ENCODE measurements around the gene OXA1L.
"Not testable (repeated sequence)": the region's sequence is repeated elsewhere in the genome, so short reads cannot be mapped to it uniquely, and the experiment has no call there.

Gene OXA1L

DNA sequence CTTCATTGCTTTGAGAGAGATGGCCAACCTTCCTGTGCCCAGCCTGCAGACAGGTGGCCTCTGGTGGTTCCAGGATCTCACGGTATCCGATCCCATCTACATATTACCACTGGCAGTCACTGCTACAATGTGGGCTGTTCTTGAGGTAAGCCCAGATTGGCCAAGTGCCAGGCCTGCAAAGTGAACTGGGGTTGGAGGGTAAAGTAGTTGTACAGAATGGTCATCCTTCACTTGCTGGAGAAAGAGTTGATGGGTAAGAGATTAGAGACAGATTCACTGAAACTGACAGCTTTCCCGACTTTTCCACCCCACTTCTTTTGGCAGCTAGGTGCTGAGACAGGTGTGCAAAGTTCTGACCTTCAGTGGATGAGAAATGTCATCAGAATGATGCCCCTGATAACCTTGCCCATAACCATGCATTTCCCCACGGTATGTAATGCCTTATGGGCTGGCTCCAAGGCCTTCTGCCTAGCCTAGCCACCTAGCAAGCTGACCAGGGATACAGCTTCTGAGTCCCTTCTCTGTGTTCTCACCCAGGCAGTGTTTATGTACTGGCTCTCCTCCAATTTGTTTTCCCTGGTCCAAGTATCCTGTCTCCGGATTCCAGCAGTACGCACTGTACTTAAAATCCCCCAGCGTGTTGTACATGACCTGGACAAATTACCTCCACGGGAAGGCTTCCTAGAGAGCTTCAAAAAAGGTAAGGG, 4.1 kb downstream of the OXA1L start:
- DNase-seq = no peak

DNA sequence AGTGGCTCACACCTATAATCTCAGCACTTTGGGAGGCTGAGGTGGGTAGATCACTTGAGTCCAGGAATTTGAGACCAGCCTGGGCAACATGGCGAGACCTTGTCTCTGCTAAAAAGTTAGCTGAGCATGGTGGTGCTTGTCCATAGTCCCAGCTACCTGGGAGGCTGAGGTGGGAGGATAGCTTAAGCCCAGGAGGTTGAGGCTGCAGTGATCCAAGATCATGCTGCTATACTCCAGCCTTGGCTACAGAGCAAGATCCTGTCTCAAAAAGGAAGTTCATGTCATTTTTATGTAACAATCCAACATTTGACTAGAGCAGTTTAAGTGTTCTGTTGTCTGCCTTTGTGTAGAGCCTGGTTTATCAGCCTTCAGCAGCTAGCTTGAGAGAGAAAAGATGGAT, 6.2 kb downstream of the OXA1L start:
- no peak for DNase-seq

DNA sequence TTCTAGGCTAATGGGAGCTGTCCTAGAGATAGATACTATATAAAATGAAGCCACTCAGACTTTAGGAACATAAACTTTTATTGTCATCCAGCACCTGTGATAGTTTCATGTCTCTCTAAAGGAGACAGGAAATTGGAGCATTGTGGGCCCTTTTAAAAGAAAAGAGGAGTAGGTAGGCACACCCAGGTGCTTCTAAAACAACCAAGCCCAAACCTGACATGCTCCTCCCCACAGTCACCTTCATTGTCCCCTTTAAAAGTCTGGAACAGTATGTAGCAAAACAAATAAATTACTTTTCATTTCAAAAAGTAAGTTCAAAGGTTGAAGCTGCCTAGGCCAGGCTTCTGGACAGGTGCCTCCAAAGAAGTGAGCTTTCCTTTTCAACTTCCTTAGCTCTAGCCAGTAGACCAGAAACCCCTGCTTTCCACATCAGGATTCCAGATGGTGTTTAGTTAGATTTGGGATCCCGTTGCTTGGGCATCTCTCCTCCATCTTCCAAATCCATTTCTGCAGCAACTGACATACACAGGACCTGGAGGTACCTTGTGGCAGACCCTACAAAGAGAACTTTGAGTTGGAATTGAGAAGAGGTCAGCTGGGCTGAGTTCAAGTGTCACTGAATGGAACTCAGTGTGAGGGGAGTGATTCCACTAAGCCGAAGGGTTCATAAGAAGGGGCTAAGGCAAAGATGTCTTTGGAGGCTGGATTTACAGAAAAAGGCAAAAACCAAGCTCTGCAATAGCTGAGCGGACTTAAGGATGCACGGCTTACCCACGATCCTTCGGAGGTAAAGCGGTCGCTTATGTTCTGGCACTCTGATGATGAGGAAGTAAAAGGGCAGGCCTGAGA, 6.9 kb downstream of the OXA1L start:
- no peak for DNase-seq

DNA sequence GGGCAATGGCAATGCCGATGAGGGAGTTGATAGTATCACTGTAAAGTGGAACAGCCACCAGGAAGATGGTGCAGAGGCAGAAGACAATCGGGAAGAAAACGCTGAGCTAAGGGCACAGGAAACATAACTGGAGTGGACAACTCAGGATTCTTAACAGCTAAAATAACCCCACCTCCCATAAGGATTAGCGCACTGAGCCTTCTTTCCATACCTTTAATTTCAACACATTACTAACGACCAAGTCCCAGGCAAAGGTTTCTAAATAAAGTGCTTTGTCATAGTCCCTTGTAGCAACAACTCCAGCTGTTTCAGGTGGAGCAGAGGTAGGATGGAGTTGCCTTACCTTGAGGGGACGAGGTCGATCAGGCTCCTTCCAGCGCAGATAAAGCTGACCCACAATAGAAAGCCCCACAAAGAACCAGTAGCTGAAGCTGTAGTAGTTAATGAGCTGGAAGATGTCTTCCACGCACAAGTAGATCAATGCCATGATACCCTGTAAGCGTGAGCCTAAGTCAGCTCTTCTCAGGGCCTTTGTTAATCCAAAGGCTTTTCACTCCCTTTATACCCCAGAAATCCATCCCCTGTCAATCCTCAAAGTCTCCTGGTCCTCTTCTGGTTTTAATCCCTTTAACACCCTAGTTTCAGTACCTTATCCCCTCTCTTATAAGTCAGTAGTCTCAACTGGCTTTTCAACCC, 7.7 kb downstream of the OXA1L start:
- DNase-seq = no peak

DNA sequence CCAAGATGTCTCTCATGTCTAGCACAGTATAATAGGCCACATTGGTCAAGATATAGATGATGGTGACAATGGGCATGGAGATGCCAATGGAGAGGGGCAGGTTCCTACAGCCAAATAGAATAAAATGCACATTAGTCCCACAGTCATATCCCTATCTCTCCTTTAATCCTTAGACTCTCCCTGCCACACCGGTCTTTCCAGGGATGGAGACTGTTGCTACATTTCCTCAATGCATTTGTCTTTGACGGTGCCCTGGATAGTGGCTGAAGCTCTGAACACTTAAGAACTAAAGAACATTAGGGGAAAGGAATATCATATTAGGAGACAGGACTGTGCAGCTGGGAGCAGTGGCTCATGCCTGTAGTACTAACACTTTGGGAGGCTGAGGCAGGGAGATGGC, 9.7 kb downstream of the OXA1L start:
- no peak for DNase-seq

DNA sequence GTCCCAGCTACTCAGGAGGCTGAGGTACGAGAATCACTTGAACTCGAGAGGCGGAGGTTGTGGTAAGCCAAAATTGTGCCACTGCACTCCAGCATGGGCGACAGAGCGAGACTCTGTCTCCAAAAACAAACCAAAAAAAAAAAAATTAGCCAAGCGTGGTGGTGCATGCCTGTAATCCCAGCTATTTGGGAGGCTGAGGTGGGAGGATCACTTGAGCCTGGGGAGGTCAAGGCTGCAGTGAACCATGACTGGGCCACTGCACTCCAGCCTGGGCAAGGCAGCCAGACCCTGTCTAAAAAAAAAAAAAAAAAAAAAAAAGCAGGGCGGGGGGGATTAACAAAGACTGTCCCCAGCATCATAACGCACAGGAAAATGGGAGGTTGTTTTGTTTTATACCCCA, 10.4 kb downstream of the OXA1L start:
- DNase-seq = not testable (repeated sequence)

DNA sequence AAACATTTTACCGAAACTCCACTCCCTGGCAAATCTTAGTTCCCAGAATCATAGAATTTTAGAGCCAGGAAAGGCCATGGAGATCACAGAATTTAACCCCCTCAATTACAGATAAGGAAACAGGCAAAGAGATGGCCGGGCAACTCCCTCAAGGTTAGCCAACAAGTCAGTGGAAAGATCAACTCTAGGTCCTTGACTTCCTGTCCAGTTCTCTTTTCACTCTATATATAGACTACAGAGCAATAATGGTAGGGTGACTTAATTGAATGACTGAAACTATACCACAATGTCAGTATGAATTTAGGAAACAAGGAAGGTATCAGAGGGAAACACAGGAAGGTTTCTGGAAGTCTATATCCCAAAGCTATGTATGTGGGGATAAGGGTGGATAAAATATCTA, 11.6 kb downstream of the OXA1L start:
- no peak for DNase-seq

DNA sequence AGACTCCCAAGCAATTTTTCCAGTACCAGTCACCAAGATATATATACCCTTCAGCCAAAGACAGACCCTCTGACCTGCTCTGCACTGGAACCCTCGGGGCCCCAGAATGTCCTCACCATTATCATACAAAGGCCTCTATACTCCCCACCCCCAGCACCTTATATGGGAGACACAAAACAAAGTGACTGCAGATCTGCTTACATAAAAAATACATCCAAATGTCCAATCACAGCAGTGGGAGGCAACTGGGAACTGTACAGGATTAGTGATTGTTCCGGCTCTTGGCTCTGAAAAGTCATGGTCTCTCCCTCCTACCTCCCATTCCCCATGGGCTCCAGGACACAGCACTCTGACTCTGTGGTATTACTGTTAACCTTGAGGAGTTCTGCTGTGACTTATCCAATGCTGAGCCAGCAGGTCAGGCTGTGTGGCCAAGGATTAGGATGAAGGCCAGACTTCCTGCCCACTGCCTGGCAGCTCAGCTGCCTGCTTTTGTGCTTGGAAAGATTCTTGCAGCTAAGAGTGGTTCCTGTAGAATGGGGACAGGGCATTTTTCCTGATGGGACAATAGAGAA, 13.7 kb downstream of the OXA1L start:
- no peak for DNase-seq

DNA sequence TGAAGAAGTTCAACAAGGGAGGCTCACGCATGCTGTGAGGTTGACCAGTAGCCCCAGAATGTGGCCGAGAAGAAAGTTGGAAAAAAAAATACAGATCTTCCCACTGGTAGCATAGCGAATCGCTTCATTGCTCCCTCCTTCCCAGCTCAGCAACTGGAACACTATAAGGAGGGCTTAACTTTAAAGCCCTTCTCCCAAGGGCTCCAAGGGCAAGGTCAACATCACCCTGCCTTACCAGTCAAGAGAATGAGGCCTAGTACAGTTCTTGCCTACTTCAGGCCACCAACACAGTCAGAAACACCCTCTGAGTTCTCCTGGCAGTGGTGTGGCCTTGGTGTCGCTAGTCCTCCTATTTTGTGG, 14.4 kb downstream of the OXA1L start:
- DNase-seq = no peak

DNA sequence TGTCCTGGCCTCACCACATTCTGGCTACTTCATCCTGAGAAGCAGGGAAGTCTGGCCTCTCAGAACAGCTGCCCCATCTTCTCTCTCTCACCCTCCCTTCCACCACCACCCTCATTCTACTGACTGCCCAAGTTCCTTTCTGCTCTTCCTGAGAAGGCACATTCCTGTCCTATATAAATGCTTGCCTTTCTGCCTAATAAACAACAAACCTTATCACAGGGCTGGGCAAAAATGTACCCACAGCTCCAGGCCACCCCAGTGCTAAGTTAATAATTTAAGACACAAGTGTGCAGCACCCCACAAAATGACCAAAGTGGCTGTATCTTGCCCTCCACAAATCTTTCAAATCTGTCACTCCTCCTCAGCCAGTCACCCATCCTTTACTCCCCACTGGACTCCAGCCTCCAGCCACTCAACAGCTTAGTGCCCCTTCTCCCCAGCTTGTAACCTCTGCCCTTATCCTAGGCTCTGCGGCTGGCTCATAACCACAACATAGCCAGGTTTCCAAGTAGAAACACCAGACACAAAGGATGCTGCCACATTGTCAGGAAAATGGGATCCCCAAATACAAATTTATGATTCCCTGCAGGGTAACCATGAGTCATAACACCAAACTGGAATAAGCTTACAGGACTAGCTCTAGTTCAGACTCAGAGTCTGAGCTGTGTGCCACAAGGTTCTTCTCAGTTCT, 15.0 kb downstream of the OXA1L start:
- no peak for DNase-seq

DNA sequence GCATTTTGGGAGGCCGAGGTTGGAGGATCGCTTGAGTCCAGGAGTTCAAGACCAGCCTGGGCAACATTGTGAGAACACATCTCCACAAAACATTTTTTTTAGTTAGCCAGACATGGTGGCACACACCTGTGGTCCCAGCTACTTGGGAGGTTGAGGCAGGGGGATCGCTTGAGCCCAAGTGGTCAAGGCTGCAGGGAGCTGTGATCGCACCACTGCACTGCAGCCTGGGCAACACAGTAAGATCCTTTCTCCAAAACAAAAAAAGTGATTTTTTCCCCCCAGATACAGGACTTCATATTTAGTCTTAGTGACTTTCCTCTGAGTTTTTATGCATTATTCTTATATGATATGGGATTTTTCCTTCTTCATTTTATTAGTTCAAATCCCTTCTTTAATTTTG, 20.2 kb downstream of the OXA1L start:
- DNase-seq = no peak

DNA sequence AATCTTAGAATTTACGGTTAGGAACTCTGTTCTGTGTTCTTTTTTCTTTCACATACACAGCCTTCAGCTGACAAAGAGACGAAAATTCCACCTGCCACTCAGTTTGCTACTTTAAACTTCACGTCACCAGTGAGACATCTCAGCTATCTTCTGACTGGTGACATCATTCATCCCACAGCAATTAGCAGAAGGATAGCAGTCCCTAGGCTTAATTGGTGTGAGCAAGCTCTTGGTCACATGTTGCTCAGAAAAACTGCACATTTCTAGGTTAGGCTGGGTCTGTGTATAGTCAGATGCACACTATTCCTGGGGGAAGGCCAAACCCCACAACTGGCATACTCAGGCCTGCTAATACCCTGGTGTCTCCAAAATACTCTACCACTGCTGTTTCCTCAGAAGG, 24.8 kb downstream of the OXA1L start:
- no peak for DNase-seq

DNA sequence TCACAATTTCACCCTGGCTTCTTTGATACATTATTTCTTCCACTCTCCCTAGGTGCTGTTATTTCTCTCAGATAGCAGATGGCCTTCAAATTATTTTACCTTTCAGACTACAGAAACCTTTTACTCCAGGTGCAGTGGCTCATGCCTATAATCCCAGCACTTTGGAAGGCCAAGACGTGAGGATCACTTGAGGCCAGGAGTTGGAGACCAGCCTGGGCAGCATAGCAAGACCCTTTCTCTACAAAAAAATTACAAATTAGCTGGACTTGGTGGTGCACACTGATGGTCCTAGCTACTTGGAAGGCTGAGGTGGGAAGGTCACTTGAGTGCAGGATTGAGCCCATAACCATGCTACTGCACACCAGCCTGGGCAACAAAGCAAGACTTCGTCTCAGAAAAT, 25.7 kb downstream of the OXA1L start:
- no peak for DNase-seq

DNA sequence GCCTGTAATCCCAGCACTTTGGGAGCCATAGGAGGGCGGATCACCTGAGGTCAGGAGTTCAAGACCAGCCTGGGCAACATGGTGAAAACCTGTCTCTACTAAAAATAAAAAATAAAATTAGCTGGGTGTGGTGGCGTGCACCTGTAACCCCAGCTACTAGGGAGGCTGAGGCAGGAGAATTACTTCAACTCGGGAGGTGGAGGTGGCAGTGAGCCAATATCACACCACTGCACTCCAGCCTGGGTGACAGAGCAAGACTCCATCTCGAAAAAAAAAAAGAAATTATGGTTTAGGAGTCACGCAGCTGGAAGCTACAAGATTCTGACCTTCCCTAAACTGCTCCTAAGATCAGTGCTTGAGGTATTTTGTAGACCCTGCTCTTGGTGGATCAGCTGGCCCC, 27.1 kb downstream of the OXA1L start:
- DNase-seq = not testable (repeated sequence)

DNA sequence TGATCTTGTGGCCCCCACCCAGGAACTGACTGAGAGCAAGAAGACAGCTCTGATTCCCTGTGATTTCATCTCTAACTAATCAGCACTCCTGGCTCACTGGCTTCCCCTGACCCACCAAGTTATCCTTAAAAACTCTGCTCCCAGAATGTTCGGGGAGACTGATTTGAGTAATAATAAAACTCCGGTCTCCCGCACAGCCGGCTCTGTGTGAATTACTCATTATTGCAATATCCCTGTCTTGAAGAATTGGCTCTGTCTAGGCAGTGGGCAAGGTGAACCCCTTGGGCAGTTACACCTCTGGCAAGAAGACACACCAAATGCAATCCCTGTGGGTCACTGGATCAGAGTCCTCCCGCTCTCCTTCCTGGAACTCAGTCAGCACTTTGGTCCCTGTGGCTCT, 27.5 kb downstream of the OXA1L start:
- no peak for DNase-seq

DNA sequence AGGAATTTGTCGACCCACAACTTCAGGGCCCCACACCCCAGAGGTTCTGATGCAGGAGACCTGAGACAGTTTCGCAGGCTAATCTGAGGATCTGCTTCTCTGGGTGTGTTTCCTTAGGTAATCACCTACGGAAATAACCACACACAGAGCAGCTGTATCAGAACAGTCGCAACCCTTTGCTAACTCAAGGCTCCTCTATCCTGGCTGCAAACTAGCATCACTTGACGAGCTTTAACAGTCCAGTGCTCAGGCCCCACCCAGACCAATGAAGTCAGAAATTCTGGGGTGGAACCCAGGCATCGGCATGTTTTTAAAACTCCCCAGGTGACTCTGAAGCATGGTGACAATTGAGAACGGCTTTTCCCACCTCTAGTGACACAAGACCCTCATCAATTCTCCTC, 28.1 kb downstream of the OXA1L start:
- no peak for DNase-seq

DNA sequence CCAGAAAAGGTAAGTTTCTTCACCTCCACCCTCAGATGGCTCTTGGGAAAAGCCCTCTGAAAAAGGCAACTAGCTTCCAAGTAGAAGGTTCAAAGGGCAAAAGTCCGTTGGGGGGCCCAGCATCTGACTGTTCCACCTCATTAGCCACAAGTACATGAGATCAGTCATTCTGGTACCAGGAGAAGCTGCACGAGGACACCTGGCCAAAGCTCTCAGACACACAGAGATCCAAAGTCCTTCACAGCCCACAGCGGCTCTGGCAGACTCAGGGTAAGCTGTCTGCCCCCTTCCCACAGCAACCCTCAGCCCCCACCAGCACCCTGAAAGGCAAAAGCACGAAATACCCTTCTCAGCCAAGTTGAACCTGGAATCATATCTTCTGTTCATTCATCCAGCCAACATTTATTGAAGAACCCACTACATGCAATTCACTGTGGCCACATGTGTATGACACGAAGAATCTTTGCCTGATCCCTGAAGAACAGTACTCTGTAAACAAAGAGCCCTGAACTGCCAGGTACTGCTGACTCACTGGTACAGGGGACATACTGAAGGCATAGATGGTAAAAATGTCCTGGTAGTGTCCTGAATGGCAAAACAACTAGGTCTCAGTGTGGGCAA, 29.7 kb downstream of the OXA1L start:
- DNase-seq = no peak

DNA sequence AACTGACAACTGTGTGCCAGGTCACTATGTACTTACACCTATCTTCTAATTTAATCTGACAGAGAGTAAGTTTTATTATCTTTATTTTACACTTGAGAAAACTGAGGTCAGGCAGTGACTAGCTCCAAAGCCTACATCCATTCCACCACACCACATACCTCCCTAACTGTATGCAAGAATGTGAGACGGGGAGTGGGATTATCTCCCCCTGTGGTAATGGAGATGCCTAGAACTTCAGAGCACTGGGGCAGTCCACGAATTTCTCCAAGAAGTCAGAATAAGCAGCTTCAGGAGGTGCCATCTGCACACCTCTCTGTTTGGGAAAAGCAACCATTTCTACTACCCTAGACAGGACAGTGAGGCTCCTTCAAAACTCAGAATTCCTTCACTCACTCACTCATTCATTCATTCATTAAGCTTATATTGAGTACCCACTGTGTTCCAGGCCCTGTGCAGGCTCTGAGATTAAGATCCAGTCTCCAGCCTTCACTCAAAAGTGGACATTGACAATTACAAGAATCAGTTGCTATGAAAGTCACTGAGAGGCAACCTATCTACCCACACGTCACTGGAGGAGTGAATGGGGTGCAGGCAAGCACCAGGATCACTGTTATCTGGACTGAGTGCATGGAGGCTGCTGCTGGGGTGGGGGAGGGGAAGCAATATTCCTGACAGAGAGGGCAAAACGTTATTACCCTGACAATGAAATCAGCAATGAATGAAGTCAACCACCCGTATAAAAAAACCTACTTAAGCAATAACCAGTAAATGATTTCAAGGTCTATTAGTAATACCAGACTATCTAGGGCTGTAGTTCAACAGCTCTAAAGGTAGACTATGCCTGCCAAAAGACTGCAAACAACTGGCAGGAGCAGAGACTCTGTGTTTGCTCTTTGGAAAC, 30.8 kb downstream of the OXA1L start:
- DNase-seq = no peak

DNA sequence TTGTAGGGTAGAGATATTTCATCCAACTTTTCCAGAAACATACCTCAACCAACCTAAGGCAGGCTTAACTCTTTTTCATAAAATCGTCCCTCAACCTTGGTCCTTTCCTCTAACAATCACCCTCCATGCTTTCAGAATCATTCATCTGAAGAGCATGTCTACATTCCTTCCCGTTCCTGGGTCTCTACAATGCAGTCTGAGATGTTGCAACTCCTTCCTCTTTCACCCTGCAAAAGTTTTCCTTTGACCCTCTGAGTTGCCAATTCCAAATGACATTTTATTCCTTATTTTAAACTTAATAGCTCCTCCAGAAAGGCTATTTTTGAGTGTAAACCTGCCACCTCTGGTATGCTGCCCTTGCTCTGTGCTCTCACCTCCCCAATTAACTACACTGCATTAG, 32.0 kb downstream of the OXA1L start:
- no peak for DNase-seq

DNA sequence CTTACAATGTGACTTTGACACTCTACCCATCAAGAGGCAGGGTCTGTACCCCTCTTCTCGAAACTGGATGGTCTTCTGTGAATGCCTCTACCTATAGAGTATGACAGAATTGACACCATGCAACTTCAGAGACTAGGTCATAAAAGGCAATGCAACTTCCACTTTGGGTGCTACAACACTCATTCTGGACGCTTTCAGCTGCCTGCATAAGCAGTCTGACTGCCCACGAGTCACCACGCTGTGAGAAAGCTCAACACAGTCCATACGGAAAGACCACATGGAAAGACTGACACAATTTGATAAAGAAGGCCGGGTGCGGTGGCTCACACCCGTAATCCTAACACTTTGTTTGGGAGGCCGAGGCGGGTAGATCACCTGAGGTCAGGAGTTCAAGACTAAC, 33.9 kb downstream of the OXA1L start:
- DNase-seq = no peak

DNA sequence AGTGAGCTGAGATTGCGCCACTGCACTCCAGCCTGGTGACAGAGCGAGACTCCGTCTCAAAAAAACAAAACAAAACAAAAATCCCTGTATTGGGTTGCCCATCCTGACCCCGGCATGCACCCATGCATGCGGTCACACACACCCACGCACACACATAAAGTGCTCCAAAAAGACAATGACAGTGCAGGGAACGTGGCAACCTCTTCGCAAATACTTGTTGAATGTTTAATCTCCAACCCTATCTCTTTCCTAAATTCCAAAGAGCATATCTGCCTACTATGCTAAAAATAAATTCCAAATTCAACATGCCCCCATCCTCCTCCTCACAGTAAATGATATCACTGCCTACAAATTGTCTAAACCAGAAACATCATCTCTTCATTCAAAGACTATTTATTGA, 35.2 kb downstream of the OXA1L start:
- no peak for DNase-seq
